Fibroblast of skin of right quadriceps (primary cell): ENCODE measurements around the gene CCHCR1.

Source experiments
- DNase-seq: peaks from one replicate; pipeline ENCODE4 v3.0.0-alpha.2; 2013

CCHCR1 gene

DNA sequence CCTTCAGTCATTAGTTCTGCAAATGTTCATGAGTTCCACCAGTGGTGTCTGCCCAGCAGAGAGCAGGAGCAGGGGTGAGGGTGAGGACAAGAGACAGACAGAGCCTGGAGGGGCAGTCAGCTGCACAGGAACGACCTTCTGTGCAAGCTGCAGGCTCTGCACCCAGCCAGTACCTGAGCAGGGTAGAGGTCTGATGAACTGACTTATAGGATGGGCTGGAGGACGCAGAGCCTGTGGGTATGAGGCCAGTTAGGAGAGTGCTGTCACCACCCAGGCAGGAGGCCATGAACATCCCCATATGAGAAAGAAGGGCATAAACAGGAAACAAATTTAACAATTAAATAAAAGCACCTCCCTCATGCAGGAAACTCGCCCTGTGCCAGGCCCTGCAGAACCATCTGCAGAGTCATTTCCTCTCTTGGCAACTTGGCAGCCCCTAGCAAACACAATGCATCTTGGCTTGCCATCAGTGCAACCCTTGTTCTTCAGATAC lies 63.2 kb downstream of the CCHCR1 start:
- DNase-seq, result no peak

- no peak for DNase-seq
Observed at GRCh38 chr6:31092769-31093505, 64.7 kb downstream of the CCHCR1 start.
